ENCODE results near the gene MED16.

DNA sequence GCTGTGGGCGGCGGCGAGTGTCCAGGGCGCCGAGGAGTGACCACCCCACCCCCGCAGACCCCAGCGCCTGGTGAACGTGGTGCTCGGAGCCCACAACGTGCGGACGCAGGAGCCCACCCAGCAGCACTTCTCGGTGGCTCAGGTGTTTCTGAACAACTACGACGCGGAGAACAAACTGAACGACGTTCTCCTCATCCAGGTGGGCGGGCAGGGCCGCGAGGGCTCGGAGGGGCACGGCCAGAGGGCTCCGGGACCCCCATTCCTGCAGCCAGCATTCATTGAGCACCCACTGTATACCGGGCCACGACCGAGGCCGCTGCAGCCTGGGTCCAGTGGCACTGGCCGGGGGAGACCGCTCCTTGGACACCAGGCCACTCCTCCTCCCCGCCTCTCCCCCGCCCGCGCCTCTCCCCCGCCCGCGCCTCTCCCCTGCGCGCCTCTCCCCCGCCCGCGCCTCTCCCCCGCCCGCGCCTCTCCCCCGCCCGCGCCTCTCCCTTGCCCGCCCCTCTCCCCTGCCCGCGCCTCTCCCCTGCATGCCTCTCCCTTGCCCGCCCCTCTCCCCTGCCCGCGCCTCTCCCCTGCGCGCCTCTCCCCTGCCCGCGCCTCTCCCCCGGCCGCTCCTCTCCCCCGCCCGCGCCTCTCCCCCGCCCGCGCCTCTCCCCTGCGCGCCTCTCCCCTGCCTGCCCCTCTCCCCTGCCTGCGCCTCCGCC lies 49.0 kb downstream of the MED16 start:
- TF ChIP-seq, protein P1, sequence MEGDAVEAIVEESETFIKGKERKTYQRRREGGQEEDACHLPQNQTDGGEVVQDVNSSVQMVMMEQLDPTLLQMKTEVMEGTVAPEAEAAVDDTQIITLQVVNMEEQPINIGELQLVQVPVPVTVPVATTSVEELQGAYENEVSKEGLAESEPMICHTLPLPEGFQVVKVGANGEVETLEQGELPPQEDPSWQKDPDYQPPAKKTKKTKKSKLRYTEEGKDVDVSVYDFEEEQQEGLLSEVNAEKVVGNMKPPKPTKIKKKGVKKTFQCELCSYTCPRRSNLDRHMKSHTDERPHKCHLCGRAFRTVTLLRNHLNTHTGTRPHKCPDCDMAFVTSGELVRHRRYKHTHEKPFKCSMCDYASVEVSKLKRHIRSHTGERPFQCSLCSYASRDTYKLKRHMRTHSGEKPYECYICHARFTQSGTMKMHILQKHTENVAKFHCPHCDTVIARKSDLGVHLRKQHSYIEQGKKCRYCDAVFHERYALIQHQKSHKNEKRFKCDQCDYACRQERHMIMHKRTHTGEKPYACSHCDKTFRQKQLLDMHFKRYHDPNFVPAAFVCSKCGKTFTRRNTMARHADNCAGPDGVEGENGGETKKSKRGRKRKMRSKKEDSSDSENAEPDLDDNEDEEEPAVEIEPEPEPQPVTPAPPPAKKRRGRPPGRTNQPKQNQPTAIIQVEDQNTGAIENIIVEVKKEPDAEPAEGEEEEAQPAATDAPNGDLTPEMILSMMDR (IDR thresholded peaks at IDR 0.05), result no peak
- no peak for TF ChIP-seq ZFX (IDR thresholded peaks at IDR 0.05; ENCODE audit: borderline replicate concordance)
